Skeletal muscle tissue (tissue), 4 donors: Measurements from ENCODE around the gene MAST2. TPM values are rescaled to one million over a fixed set of nuclear protein-coding genes. Genes with fewer than 3 reads are reported as not detected.
"Not testable (repeated sequence)": the region's sequence is repeated elsewhere in the genome, so short reads cannot be mapped to it uniquely, and the experiment has no call there.

Experiments used
- H3K27ac ChIP-seq: one replicate; pipeline ENCODE4 v1.7.0; 2013; ENCODE audit warnings: mild to moderate bottlenecking, low read depth, low read length, inconsistent platforms
- H3K27me3 ChIP-seq, 3 donors: one replicate each; pipeline ENCODE4 v1.7.0; 2013; ENCODE audit warnings: low read length in 3 of 3; ENCODE audit not compliant: control insufficient read depth in 3 of 3, insufficient read depth in 3 of 3
- H3K36me3 ChIP-seq, 3 donors: one replicate each; pipeline ENCODE4 v1.7.0; 2013; ENCODE audit warnings: low read length in 3 of 3; ENCODE audit not compliant: control insufficient read depth in 3 of 3, insufficient read depth in 3 of 3
- H3K4me1 ChIP-seq, 3 donors: one replicate each; pipeline ENCODE4 v1.7.0; 2013; ENCODE audit warnings: low read length in 3 of 3, mild to moderate bottlenecking in 3 of 3; ENCODE audit not compliant: control insufficient read depth in 3 of 3, insufficient read depth in 3 of 3
- H3K4me3 ChIP-seq, 3 donors: one replicate each; pipeline ENCODE4 v1.7.0; 2013; ENCODE audit warnings: low read length in 3 of 3
- H3K9ac ChIP-seq, 3 donors: one replicate each; pipeline ENCODE4 v1.7.0; 2013; ENCODE audit warnings: low read length in 3 of 3, mild to moderate bottlenecking in 3 of 3, moderate library complexity in 2 of 3, low read depth in 1 of 3
- H3K9me3 ChIP-seq, 3 donors: one replicate each; pipeline ENCODE4 v1.7.0; 2013; ENCODE audit warnings: low read length in 3 of 3; ENCODE audit not compliant: control insufficient read depth in 3 of 3
- total RNA-seq: library from RNA; depleted of rRNA; stranded (reverse); fragments of >200 nt; gene quantifications from one replicate; pipeline ENCODE4 v1.2.3, GENCODE V29; 2014
- donor health status: Osteomylitis.

The MAST2 gene
- total RNA-seq, 1 donor from 2014 or later, result 42.8 TPM

DNA sequence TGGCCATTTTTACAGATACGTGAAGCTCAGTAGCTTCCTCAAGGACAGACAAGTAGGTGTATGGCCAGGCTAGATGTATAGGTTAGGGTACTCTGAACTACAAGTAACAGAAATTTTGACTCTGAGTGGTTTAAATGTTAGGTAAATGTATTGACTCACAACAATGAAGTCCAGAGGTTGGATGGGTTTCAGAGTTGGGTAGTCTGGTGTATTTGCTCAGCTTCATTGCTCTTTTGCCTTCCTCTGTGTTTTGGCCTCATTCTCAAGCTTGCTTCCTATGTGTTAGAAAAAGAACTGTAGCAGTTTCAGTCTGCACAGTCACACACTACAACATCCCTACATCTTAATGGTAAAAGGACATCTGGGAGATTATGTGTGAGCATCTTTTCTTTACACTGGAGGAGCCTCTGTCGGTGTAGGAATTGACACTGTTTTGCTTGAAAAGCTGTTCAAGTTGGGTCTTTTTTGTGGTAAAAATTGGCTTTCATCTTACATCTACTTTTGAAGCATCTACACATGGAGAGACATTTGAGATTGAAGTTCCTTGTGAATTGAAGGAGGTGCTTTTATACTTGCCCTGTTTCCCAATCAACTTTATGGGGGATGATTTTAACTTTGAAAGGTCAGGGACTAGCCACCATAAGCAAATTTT, 64.4 kb downstream of the MAST2 start:
- Histone ChIP-seq H3K27ac (no peak overlapping the region), H3K27me3 (no peaks in the 10 kb centered on the region), H3K9ac (no peak overlapping the region), H3K4me3 (no peak overlapping the region), H3K36me3 (no peaks in the 10 kb centered on the region), H3K9me3 (no peaks in the 10 kb centered on the region), H3K4me1 (peaks cover 0 to 17% (median 0%) of the 10 kb centered on the region in 3 donors)

DNA sequence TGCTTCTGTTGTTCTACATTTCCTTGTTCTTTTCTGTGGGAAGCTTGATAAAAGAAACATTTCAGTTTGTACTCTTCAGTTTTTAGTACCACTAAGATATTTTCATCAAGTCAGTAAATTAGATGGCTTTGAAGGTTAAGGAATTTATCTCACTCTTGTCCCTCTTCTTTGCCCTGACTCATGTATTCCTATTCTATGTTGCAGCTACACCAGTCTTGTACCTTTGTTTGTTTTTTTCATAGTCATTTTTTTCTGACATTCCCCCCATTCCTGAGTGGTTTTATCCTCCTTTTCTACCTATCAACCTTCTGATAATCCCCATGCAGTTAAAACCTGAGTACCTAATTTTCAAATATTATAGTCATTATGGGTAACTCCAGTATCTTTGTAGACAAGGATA, 65.4 kb downstream of the MAST2 start:
- no peaks in the 10 kb centered on the region for H3K27me3 ChIP-seq
- H3K4me3 ChIP-seq, result no peak overlapping the region
- peaks cover 0 to 12% (median 0%) of the 10 kb centered on the region in 3 donors for H3K4me1 ChIP-seq
- no peaks in the 10 kb centered on the region for H3K36me3 ChIP-seq
- H3K27ac ChIP-seq, result no peak overlapping the region
- H3K9me3 ChIP-seq, result no peaks in the 10 kb centered on the region
- H3K9ac ChIP-seq, result no peak overlapping the region

DNA sequence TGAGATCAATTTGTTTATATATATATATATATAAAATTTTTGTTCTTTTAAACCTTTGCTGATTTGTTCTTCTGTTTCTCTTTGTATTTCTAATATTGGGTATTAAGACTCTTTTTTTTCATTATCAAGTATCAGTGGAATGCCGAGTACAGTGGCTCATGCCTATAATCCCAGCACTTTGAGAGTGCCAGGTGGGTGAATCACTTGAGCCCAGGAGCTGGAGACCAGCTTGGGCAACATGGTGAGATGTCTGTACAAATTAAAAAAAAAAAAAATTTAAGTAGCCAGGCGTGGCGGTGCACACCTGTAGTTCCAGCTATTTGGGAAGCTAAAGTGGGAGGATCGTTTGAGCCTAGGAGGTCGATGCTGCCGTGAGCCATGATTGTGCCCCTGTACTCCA, 67.1 kb downstream of the MAST2 start:
- no peak overlapping the region for H3K9ac ChIP-seq

DNA sequence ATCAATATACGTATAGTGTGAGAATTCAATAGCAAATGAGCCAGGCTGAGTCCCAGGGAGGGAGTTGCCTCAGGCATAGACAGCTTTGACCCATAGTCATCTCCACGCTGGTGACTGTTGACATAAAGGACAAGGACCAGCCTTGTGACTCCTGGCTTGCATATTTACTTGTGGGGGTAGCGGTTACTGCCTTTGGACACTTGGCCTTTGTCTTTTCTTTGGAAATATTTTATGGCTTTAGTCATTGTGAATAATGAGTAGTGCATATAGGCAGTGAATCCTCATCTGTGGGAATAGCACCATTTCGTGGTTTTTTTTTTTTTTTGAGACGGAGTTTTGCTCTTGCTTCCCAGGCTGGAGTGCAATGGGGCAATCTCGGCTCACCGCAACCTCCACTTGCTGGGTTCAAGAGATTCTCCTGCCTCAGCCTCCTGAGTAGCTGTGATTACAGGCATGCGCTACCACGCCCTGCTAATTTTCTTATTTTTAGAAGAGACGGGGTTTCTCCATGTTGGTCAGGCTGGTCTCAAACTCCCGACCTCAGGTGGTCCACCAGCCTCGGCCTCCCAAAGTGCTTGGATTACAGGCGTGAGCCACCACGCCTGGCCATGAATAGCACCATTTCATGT, 68.9 kb downstream of the MAST2 start:
- H3K9me3 ChIP-seq, H3K27ac ChIP-seq, H3K4me3 ChIP-seq, H3K9ac ChIP-seq, H3K36me3 ChIP-seq, H3K27me3 ChIP-seq, H3K4me1 ChIP-seq: not testable (repeated sequence)

More for the DNA sequence above, 67.1 kb downstream of the MAST2 start:
- H3K4me1 ChIP-seq, result peaks cover 0 to 4% (median 0%) of the 10 kb centered on the region in 3 donors
- H3K4me3 ChIP-seq, result no peak overlapping the region
- H3K27me3 ChIP-seq, result no peaks in the 10 kb centered on the region
- no peak overlapping the region for H3K27ac ChIP-seq
- no peaks in the 10 kb centered on the region for H3K36me3 ChIP-seq
- H3K9me3 ChIP-seq, result no peaks in the 10 kb centered on the region

DNA sequence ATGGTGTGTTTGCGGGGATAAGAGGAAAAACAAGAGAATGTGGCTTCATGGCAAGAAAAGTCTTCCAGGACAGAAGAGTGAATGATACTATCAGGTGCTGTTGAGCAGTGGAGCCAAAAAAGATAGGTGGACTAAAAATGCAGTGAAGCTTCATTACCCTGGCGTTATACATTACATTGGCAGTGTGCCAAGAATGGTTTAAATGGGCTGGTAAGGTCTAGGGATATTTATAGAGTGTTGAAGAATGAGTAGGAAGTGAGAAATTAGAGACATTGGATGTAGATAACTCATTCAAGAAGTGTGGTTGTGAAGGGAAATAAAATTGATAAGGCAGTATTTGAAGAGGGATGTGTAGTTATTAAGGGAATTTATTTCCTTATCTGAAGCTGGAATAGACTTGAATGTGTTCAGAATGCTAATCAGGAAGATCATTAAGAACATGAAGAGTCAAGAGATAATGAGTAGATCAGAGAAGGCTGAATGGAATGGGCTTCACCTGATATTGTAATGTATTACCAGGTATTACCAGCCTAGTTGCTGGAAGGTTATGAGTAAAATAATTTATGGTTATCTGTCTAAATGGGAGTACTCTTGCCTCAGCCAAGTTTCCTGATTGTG, 72.7 kb downstream of the MAST2 start:
- Histone ChIP-seq H3K27me3 (no peaks in the 10 kb centered on the region), H3K4me1 (peaks cover 0 to 4% (median 0%) of the 10 kb centered on the region in 3 donors), H3K36me3 (no peaks in the 10 kb centered on the region), H3K9me3 (no peaks in the 10 kb centered on the region), H3K27ac (no peak overlapping the region), H3K4me3 (no peak overlapping the region), H3K9ac (no peak overlapping the region)

DNA sequence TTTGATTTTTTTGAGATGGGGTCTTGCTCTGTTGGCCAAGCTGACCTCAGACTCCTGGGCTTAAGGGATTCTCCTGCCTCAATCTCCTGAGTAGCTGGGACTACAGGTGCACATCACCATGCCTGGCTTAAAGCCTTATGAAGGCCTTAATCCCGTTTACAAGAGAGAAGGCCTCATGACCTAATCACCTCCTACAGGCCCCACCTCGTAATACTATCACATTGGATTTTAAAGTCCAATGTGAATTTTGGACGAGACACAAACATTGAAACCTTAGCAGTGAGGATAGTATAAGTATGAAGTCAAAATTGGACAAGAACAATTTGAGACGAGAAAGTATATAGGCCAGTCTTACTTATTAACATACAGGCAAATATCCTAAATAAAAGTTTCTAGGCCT, 73.9 kb downstream of the MAST2 start:
- Histone ChIP-seq H3K4me3 (no peak overlapping the region), H3K27ac (no peak overlapping the region), H3K9ac (no peak overlapping the region), H3K9me3 (no peaks in the 10 kb centered on the region), H3K27me3 (no peaks in the 10 kb centered on the region), H3K36me3 (no peaks in the 10 kb centered on the region), H3K4me1 (no peaks in the 10 kb centered on the region)

DNA sequence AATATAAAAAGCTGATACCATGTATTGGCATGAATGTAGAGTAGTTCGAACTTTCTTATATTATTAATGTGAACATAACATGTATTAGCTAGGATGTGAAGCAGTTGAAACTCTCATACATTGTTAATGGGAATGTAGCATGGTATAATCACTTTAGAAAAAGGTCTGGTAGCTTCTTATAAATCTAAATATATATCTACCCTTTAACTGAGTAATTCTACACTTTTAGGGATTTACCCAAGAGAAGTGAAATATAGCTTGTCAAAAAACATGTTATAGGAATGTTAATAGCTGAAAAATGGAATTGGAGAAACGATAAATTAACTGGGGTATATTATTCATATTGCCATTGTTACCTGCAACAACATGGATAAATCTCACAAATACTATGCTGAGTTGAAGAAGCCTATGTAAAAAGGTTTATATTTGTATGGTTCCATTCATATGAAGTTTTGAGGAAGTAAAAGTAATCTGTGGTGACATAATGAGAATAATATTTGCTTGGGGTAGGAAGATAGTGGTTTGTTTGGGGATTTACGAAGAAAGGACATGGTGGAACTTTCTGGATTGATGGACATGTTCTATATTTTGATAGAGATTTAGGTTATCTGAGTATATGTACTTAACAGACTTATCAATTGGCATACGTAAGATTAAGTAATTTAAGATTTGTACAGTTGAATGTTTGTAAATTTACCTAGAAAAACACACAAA, 76.6 kb downstream of the MAST2 start:
- Histone ChIP-seq H3K9ac (no peak overlapping the region), H3K27me3 (no peaks in the 10 kb centered on the region), H3K36me3 (no peaks in the 10 kb centered on the region), H3K4me1 (peaks cover 0 to 4% (median 2%) of the 10 kb centered on the region in 3 donors), H3K4me3 (no peak overlapping the region), H3K27ac (no peak overlapping the region), H3K9me3 (no peaks in the 10 kb centered on the region)

DNA sequence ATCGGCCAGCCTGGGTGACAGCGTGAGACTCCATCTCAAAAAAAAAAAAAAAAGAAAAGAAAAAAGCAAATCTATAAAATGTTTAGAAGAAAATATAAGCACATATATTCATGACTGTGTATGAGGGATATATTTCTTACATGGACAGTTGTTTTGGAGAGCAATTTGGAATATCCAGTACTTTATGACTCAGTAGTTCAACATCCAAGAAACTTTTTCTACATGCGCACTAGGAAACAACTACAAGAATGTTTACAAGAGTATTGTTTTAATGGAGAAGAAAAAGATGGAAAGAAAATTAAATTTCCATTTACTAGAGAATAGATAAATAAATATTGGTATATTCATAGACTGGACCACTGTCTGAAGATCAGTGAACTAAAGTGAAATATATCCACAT, 77.5 kb downstream of the MAST2 start:
- H3K4me3 ChIP-seq, result no peak overlapping the region
- H3K9me3 ChIP-seq, result no peaks in the 10 kb centered on the region
- no peaks in the 10 kb centered on the region for H3K36me3 ChIP-seq
- H3K9ac ChIP-seq, result no peak overlapping the region
- peaks cover 0 to 4% (median 2%) of the 10 kb centered on the region in 3 donors for H3K4me1 ChIP-seq
- H3K27ac ChIP-seq, result no peak overlapping the region
- H3K27me3 ChIP-seq, result no peaks in the 10 kb centered on the region

DNA sequence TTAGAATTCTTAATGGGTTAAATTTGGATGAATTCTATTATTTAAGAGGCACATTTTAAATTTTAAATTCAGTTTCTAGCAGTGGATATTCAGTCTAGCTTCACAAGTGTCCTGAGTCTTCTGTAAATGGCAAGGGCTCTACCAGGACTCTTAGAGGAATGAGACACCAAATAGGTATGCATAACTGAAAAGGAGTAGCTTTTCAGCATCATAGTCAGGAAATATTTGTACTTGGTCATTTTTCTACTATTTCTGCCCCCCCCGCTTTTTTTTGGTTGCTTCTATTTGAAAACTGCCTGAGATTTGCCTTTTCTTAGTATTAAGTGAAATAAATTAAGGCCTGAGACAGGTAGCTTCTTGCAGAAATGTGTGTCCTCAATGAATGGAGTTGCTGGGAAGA, 80.2 kb downstream of the MAST2 start:
- H3K36me3 ChIP-seq, result no peaks in the 10 kb centered on the region
- H3K4me1 ChIP-seq, result peaks cover 7 to 18% (median 10%) of the 10 kb centered on the region in 3 donors
- no peak overlapping the region for H3K9ac ChIP-seq
- H3K4me3 ChIP-seq, result no peak overlapping the region
- H3K27me3 ChIP-seq, result no peaks in the 10 kb centered on the region
- H3K27ac ChIP-seq, result no peak overlapping the region
- no peaks in the 10 kb centered on the region for H3K9me3 ChIP-seq

DNA sequence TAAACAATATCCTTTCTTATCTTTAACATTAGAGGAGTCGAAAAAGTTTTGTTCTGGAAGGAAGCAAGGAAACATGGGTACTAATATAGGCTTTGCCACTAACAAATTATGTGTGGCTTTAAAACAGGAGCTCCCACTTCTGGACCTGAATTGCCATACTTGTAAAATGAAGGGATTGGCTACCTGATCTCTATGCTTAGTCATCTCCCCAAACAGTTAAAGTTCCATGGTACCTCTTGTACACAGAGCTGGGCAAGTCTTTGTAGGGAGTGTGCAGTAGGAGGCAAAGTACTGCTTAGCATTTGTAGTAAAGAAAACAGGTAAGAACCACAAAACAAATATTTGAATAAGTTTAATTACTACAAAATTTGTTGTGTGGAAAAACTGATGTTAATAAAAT, 81.3 kb downstream of the MAST2 start:
- H3K4me1 ChIP-seq, result peaks cover 7 to 18% (median 10%) of the 10 kb centered on the region in 3 donors
- no peaks in the 10 kb centered on the region for H3K36me3 ChIP-seq
- no peak overlapping the region for H3K4me3 ChIP-seq
- H3K27me3 ChIP-seq, result no peaks in the 10 kb centered on the region
- no peaks in the 10 kb centered on the region for H3K9me3 ChIP-seq
- no peak overlapping the region for H3K9ac ChIP-seq
- peak overlapping the region; percentile 39 for H3K27ac ChIP-seq
